ENCODE results near the gene CALR.

Gene CALR

DNA sequence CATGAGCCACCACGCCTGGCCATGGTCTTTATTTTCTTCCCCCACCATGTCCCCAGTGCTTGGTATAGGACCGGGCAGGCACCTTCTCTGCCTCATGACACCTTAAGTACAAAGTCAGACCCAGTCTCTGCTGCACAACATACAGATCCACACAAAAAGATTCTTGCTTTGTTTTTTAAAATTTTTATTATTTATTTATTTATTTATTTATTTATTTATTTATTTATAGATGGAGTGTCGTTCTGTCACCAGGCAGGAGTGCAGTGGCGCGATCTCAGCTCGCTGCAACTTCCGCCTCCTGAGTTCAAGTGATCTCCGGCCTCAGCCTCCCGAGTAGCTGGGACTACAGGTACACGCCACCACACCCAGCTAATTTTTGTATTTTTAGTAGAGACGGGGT is 54.3 kb downstream of the CALR start:
- DNase-seq = no peak
- in situ Hi-C loops (cut with MboI; ENCODE audit: low pct_unique_long_range_greater_than_20kb, low sequenced_read_pairs) = loop anchor here (25.0 kb wide), 1 partner anchor 95 kb away; no protein-coding TSS in a partner anchor

DNA sequence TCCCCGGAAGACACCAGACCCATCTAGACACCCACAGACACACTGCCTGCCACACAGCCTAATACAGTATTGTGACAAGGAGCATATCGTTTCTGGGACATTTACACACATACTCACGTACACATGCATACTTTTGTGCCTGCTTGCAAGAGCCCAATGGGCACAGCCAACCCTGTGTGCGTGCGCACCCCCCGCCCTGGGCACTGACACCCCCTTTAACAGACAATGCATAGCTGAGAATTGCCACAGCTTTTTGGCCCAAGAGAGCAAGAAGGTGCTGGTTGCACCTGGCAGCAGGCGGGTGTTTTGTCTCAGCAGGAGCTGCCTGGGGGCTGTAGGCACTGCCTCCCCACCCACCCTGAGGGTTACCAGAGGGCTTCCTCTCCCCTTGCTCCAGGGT is 55.2 kb downstream of the CALR start:
- no peak for DNase-seq
- in situ Hi-C loops (cut with MboI; ENCODE audit: low pct_unique_long_range_greater_than_20kb, low sequenced_read_pairs) = loop anchor here (25.0 kb wide), 1 partner anchor 94 kb away; no protein-coding TSS in a partner anchor
